ENCODE measurements around the gene NREP. TPM values are rescaled to one million over a fixed set of nuclear protein-coding genes. Genes with fewer than 3 reads are reported as not detected.

The NREP gene
- total and polyA plus RNA-seq, 8 donors: 33.9 to 1,154 (median 1,003) TPM

DNA sequence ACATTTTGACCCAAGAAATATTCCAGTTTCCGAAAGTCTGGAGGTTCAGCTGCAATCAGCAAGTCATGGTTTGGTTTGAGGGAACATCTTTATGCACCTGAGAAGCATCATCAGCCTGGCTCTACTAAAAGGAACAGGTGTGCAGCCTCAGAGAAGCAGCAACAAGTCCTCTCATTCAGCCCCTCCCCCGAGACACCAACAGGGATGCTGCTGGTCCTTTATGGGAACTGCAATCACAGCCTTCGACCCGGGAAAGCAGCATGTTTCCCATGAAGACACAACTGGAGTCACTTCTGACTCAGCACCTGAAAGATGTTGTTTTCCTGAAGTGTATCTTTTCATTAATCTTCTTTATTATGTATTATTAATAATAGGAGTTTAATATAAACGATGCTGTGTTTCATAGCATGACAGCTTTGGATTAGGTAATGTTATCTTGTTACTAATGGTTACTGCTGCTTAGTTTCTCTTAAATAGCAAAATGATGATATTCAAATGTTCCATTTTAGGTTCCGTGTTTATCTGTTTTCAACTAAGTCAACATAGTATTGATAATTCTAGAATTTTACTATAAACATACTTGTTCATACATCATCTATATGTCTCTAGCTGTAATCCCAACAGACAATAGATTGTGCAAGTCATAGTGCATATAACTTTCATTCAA, 15.6 kb upstream of the NREP start:
- H3K4me1 ChIP-seq: peaks cover 10 to 19% of the 10 kb centered on the region in 2 donors
- no peaks in the 10 kb centered on the region for H3K36me3 ChIP-seq
- TF ChIP-seq, protein P1, sequence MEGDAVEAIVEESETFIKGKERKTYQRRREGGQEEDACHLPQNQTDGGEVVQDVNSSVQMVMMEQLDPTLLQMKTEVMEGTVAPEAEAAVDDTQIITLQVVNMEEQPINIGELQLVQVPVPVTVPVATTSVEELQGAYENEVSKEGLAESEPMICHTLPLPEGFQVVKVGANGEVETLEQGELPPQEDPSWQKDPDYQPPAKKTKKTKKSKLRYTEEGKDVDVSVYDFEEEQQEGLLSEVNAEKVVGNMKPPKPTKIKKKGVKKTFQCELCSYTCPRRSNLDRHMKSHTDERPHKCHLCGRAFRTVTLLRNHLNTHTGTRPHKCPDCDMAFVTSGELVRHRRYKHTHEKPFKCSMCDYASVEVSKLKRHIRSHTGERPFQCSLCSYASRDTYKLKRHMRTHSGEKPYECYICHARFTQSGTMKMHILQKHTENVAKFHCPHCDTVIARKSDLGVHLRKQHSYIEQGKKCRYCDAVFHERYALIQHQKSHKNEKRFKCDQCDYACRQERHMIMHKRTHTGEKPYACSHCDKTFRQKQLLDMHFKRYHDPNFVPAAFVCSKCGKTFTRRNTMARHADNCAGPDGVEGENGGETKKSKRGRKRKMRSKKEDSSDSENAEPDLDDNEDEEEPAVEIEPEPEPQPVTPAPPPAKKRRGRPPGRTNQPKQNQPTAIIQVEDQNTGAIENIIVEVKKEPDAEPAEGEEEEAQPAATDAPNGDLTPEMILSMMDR (IDR thresholded peaks at IDR 0.05): no peak
- no peak overlapping the region for H3K27ac ChIP-seq
- no peaks in the 10 kb centered on the region for H3K27me3 ChIP-seq
- no peak for DNase-seq
- no peaks in the 10 kb centered on the region for H3K9me3 ChIP-seq
- ATAC-seq: no peak
- intact Hi-C loops (cut with DNase I): no loop called here
- no peak overlapping the region for H3K4me3 ChIP-seq

DNA sequence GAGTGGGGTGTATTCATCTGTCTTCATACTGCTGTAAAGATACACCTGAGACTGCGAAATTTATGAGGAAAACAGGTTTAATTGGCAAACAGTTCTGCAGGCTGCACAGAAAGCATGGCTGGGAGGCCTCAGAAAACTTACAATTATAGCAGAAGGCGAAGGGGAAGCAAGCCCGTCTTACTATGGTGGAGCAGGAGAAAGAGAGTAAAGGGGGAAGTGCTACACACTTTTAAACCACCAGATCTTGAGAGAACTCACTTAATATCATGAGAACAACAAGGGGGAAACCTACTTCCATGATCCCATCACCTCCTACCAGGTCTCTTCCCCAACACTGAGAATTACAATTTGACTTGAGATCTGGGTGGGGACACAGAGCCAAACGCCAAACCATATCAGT, 12.5 kb upstream of the NREP start:
- ATAC-seq (no peak), DNase-seq (no peak)
- Histone ChIP-seq H3K27me3 (no peaks in the 10 kb centered on the region), H3K4me3 (no peak overlapping the region), H3K36me3 (no peaks in the 10 kb centered on the region), H3K9me3 (no peaks in the 10 kb centered on the region), H3K4me1 (peaks cover under 1 to 13% of the 10 kb centered on the region in 2 donors), H3K27ac (no peak overlapping the region)
- intact Hi-C loops (cut with DNase I): no loop called here
- TF ChIP-seq, protein P1 (IDR thresholded peaks at IDR 0.05): no peak

DNA sequence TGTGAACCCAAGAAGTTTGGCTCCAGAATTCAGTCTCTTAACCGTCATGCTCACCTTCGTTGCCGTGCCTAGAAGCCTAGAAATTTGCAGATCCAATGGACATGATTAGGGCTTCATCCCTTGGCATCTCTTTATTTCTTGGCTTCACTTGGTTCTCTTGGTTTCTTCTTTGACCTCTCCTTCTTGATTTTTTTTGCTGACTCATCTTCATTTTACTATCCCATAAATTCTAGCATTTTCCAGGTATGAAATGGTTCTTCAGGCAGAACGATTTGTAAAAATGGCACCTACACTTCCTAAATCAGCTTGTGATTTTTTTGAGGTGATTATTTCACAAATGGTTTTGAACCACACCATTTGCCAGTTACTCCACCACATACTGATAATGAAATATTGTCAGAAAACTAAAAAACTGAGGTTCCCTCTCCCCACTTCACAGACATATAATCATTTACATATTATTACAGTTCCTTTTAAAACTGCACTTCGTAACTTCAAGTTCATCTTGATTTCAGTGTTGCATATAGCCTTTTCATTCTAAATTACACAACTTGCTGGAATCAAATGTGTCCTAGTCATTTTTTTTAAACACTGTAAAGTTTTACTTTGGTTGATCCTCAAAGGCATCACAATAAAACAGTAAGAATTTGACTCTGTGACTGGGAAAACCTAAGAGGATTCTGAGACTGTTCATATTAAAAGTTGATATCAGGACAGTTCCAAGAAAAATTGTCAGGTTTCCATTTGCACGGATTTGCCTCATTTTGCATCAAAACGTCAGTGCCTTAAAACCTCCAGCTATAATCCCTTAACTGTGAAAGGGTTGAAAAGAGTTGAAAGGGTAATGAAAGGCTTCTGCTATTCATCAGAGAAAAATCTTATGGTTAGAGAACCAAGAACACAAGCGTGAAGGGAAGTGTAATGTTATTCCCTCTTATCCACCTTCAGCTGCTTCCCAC, 8.9 kb upstream of the NREP start:
- TF ChIP-seq, protein P1 (IDR thresholded peaks at IDR 0.05): no peak
- H3K27me3 ChIP-seq: no peaks in the 10 kb centered on the region
- intact Hi-C loops (cut with DNase I): no loop called here
- no peaks in the 10 kb centered on the region for H3K36me3 ChIP-seq
- H3K9me3 ChIP-seq: no peaks in the 10 kb centered on the region
- DNase-seq (no peak), ATAC-seq (no peak)
- no peak overlapping the region for H3K4me3 ChIP-seq
- peaks cover 0 to 5% of the 10 kb centered on the region in 2 donors for H3K4me1 ChIP-seq
- no peak overlapping the region for H3K27ac ChIP-seq

DNA sequence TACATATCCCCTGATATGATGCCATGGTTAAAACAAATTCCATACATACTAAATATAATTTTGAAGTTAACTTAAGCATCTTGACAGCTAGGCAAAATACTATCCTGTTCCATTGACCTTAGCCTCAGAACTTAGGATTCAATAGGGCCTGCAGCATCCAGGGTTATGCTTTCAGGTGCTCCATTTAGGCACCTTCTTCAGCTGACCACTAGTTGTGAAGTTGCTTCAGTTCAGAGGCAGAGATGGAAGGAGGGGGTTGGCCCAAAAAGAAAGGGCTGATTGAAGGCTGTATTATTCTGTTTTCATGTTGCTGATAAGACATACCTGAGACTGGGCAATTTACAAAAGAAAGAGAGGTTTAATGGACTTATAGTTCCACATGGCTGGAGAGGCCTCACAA, 7.0 kb upstream of the NREP start:
- DNase-seq (no peak), ATAC-seq (no peak)
- Histone ChIP-seq H3K4me3 (no peak overlapping the region), H3K27ac (no peak overlapping the region), H3K36me3 (no peaks in the 10 kb centered on the region), H3K27me3 (no peaks in the 10 kb centered on the region), H3K4me1 (peaks cover 0 to 5% of the 10 kb centered on the region in 2 donors), H3K9me3 (no peaks in the 10 kb centered on the region)
- intact Hi-C loops (cut with DNase I): no loop called here
- TF ChIP-seq, protein P1 (IDR thresholded peaks at IDR 0.05): no peak

DNA sequence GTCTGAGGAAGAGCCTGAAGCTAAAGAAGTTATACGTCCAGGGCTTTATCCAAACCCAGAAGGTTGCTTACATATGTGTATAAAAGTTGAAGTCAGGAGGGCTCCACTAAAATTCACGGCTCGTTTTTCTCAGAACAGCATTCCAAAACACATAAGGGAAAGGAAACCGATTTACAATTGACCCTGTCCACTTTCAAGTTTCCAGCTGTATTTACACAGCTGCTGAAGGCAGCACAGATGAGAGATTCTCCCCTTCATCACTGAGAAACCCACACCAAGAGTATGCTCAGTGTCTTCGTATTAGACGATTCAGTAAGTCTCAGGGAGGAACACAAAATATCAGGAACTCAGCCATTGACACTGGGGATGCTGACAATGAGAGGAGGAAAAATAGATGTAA, 5.9 kb upstream of the NREP start:
- TF ChIP-seq, protein P1 (IDR thresholded peaks at IDR 0.05): no peak
- H3K27me3 ChIP-seq: no peaks in the 10 kb centered on the region
- peaks cover 0 to 12% of the 10 kb centered on the region in 2 donors for H3K4me1 ChIP-seq
- intact Hi-C loops (cut with DNase I): no loop called here
- DNase-seq (no peak), ATAC-seq (no peak)
- H3K9me3 ChIP-seq: no peaks in the 10 kb centered on the region
- no peak overlapping the region for H3K4me3 ChIP-seq
- no peak overlapping the region for H3K27ac ChIP-seq
- H3K36me3 ChIP-seq: no peaks in the 10 kb centered on the region
